Stimulated activated CD4-positive, alpha-beta T cell treated with anti-CD3 and anti-CD28 coated beads, TNF-alpha, amount 100 ng/mL, for 1 hour (primary cell): ENCODE results near the gene BCHE.

Experiments
- DNase-seq, 3 donors: peaks; one replicate each; pipeline ENCODE4 v3.0.0-alpha.2; 2020; ENCODE audit warnings: low read depth in 3 of 3, low spot score in 1 of 3

Gene BCHE

GRCh38 chr3:165837058-165837525 is at the start of gene BCHE:
BCHE (minus strand) TSS chr3:165837423; CDS start chr3:165831033, 6,390 bp downstream.
- DNase-seq = no peak

GRCh38 chr3:165885558-165886270 is 48.5 kb upstream of the BCHE start:
- no peak for DNase-seq

- no peak for DNase-seq
Measured at GRCh38 chr3:165884518-165884917, 47.3 kb upstream of the BCHE start.

GRCh38 chr3:165883863-165884478 is 46.7 kb upstream of the BCHE start:
- DNase-seq = no peak

- DNase-seq = no peak
Measured at GRCh38 chr3:165883117-165883516, 45.9 kb upstream of the BCHE start.

GRCh38 chr3:165875644-165876043 is 38.4 kb upstream of the BCHE start:
- DNase-seq = no peak

- DNase-seq = no peak
Measured at GRCh38 chr3:165874663-165875489, 37.7 kb upstream of the BCHE start.

GRCh38 chr3:165868088-165868487 is 30.9 kb upstream of the BCHE start:
- no peak for DNase-seq

- no peak for DNase-seq
Measured at GRCh38 chr3:165859061-165859460, 21.8 kb upstream of the BCHE start.

GRCh38 chr3:165855581-165855980 is 18.4 kb upstream of the BCHE start:
- no peak for DNase-seq

GRCh38 chr3:165854696-165855095 is 17.5 kb upstream of the BCHE start:
- DNase-seq = no peak

GRCh38 chr3:165852711-165853110 is 15.5 kb upstream of the BCHE start:
- no peak for DNase-seq

- no peak for DNase-seq
Measured at GRCh38 chr3:165852191-165852590, 15.0 kb upstream of the BCHE start.

GRCh38 chr3:165846056-165846455 is 8.8 kb upstream of the BCHE start:
- DNase-seq = no peak

- DNase-seq = no peak
Measured at GRCh38 chr3:165839296-165840076, 2.3 kb upstream of the BCHE start.

- DNase-seq = no peak
Measured at GRCh38 chr3:165837801-165838200, 578 bp upstream of the BCHE start.

- DNase-seq = no peak
Measured at GRCh38 chr3:165835431-165835830, 1.8 kb downstream of the BCHE start.

- DNase-seq = no peak
Measured at GRCh38 chr3:165830746-165831145, 6.5 kb downstream of the BCHE start.

GRCh38 chr3:165827883-165828282 is 9.3 kb downstream of the BCHE start:
- no peak for DNase-seq

GRCh38 chr3:165827233-165827632 is 10.0 kb downstream of the BCHE start:
- DNase-seq = no peak

GRCh38 chr3:165820671-165821123 is 16.5 kb downstream of the BCHE start:
- no peak for DNase-seq
